K562 (cell line): ENCODE data around the gene CCM2. TPM values are rescaled to one million over a fixed set of nuclear protein-coding genes. Genes with fewer than 3 reads are reported as not detected.
A peak's percentile ranks its signal among the peaks of the same experiment; 100 is the strongest.

Source experiments
- ARID3A ChIP-seq: IDR thresholded peaks from 2 replicates; pipeline ENCODE4 v1.6.1; 2012; ENCODE audit warnings: low read depth, low read length, improper control_type of control experiment, borderline replicate concordance
- BHLHE40 ChIP-seq: IDR thresholded peaks from 2 replicates; pipeline ENCODE4 v1.6.1; 2011; ENCODE audit warnings: low read length, improper control_type of control experiment
- CHAMP1 ChIP-seq: fragments of 450-650 bp; IDR thresholded peaks from 2 replicates; pipeline ENCODE4 v1.6.1; 2016; ENCODE audit warnings: mild to moderate bottlenecking
- CREB5 ChIP-seq: fragments of 250-450 bp; sonication (Bioruptor Pico); IDR thresholded peaks from 2 replicates; pipeline ENCODE4 v1.5.0; 2020; ENCODE audit warnings: mild to moderate bottlenecking
- E2F3 ChIP-seq: fragments of 250-450 bp; sonication (Bioruptor Pico); IDR thresholded peaks from 2 replicates; pipeline ENCODE4 v1.4.0; 2020; ENCODE audit warnings: mild to moderate bottlenecking
- ETV1 ChIP-seq: fragments of 450-650 bp; conservative IDR thresholded peaks from 2 replicates; pipeline ENCODE4 v1.6.1; 2016; ENCODE audit warnings: missing genetic modification characterization, control low read depth, low read depth, missing compliant biosample characterization
- HNRNPL ChIP-seq: fragments of 200-400 bp; formaldehyde crosslinking; IDR thresholded peaks from 2 replicates; pipeline ENCODE4 v1.6.1; 2017; ENCODE audit warnings: low read depth, mild to moderate bottlenecking, low read length
- MYNN ChIP-seq, 2 experiments: sonication (generic); formaldehyde crosslinking in 1 of 2; IDR thresholded peaks; 2 replicates each; pipeline versions ENCODE4 v1.5.0 to v1.6.1; 2016 to 2020; ENCODE audit warnings: antibody characterized with exemption in 1 of 2, missing genetic modification reagents in 1 of 2
- NR1H2 ChIP-seq: sonication (generic); formaldehyde crosslinking; IDR thresholded peaks from 2 replicates; pipeline ENCODE4 v1.4.0; 2020; ENCODE audit warnings: mild to moderate bottlenecking, missing genetic modification reagents
- POLR2AphosphoS5 ChIP-seq: IDR thresholded peaks from 2 replicates; pipeline ENCODE4 v1.6.1; 2011; ENCODE audit warnings: mild to moderate bottlenecking, low read depth, low read length, moderate library complexity; ENCODE audit not compliant: control insufficient read depth, insufficient read depth
- PURB ChIP-seq: sonication (generic); formaldehyde crosslinking; IDR thresholded peaks from 2 replicates; pipeline ENCODE4 v1.9.0; 2021; ENCODE audit warnings: low read depth, mild to moderate bottlenecking, missing genetic modification reagents
- RBBP5 ChIP-seq: fragments of 200-600 bp; sonication (generic); IDR thresholded peaks from 2 replicates; pipeline ENCODE4 v1.6.1; 2012; ENCODE audit warnings: borderline replicate concordance, mild to moderate bottlenecking, low read length, control low read depth, inconsistent platforms; ENCODE audit not compliant: insufficient read depth, poor library complexity, severe bottlenecking
- RCOR1 ChIP-seq, 2 experiments: IDR thresholded peaks; 2 replicates each; pipeline ENCODE4 v1.6.1; 2012; ENCODE audit warnings: low read depth in 2 of 2, low read length in 2 of 2, borderline replicate concordance in 1 of 2, improper control_type of control experiment in 1 of 2
- RNF2 ChIP-seq: sonication (generic); IDR thresholded peaks from 2 replicates; pipeline ENCODE4 v1.6.1; 2016
- SMARCA4 ChIP-seq: fragments of 450-650 bp; IDR thresholded peaks from 2 replicates; pipeline ENCODE4 v1.6.1; 2016
- SREBF1 ChIP-seq: fragments of 150-350 bp; IDR thresholded peaks from 2 replicates; pipeline ENCODE4 v1.6.1; 2014; ENCODE audit warnings: antibody characterized with exemption, low read depth, low read length, borderline replicate concordance
- SUPT5H ChIP-seq: fragments of 450-650 bp; IDR thresholded peaks from 2 replicates; pipeline ENCODE4 v1.6.1; 2016
- TRIM25 ChIP-seq: fragments of 450-650 bp; IDR thresholded peaks from 2 replicates; pipeline ENCODE4 v1.7.0; 2016; ENCODE audit warnings: borderline replicate concordance
- ZNF232 ChIP-seq: sonication (generic); formaldehyde crosslinking; IDR thresholded peaks from 2 replicates; pipeline ENCODE4 v1.8.0; 2022; ENCODE audit warnings: mild to moderate bottlenecking, missing genetic modification reagents
- ZNF431 ChIP-seq: sonication (generic); formaldehyde crosslinking; IDR thresholded peaks from 2 replicates; pipeline ENCODE4 v1.8.0; 2022; ENCODE audit warnings: mild to moderate bottlenecking, missing genetic modification reagents
- polyA plus RNA-seq, 8 experiments: library from polyadenylated mRNA; depleted of rRNA in 4 of 8; stranded (reverse) in 5 of 8; unstranded in 3 of 8; fragments of >200 nt; fragmentation: Nextera tagmentation in 2 of 8; fragmentation: Illumina TruSeq in 1 of 8; extraction: Ambion mirVana in 2 of 8; extraction: Trizol in 1 of 8; gene quantifications; 2 replicates each; pipeline versions ENCODE4 v1.2.1 to v1.2.3, GENCODE V29; 2011 to 2014; ENCODE audit warnings: inconsistent platforms in 1 of 8, missing spikeins in 1 of 8
- total RNA-seq, 7 experiments: library from RNA; depleted of rRNA in 6 of 7; stranded (reverse); fragments of >200 nt in 6 of 7; fragmentation: Illumina TruSeq in 2 of 7; extraction: Trizol in 2 of 7; gene quantifications; 2 replicates each; pipeline versions ENCODE4 v1.2.1 to v1.2.3, GENCODE V29; 2011 to 2021; ENCODE audit warnings: low replicate concordance in 1 of 7

The CCM2 gene
- total and polyA plus RNA-seq, 9 of the 15 experiments (the other 6 are each of a cell fraction or from before 2014, with no cell fraction given), result 0.41 to 38.6 (median 25.9) TPM

GRCh38 chr7:45111298-45112223 lies 111.6 kb downstream of the CCM2 start, which contains the start of gene TBRG4 (continued):
- TF ChIP-seq CREB5 (no peak), RBBP5 (peak; percentile 81), HNRNPL (peak; percentile 43; the same call in 1 of the 2 replicates), BHLHE40 (peak; percentile 81), SMARCA4 (peak; percentile 75), ETV1 (tag) (peak; percentile 99), POLR2AphosphoS5 (peak; percentile 94), TRIM25 (no peak), MYNN (IDR thresholded peaks at IDR 0.05) (no peak), MYNN (CRISPR knock-in tag; IDR thresholded peaks at IDR 0.05) (no peak), ARID3A (no peak), E2F3 (CRISPR knock-in tag) (no peak), ZNF431 (CRISPR knock-in tag) (no peak), PURB (no peak), SREBF1 (0 out of 2 replicates have a peak, but pooled peaks have one; percentile 29), NR1H2 (CRISPR knock-in tag) (0 out of 2 replicates have a peak, but pooled peaks have one; percentile 37), RCOR1 (IDR thresholded peaks at IDR 0.05; ENCODE audit: borderline replicate concordance in 1 of 2, low read depth in 2 of 2, low read length in 2 of 2) (peak in 1 of 2 experiments; percentile 26; a peak in 1 of 4 replicates), ZNF232 (no peak), SUPT5H (peak; percentile 98), RNF2 (peak; percentile 48; the same call in 1 of the 2 replicates), CHAMP1 (0 out of 2 replicates have a peak, but pooled peaks have one; percentile 56)
